Measurements from ENCODE around the gene HMCN2. TPM values are rescaled to one million over a fixed set of nuclear protein-coding genes. Genes with fewer than 3 reads are reported as not detected.

The HMCN2 gene
- polyA plus RNA-seq, 2 of the 4 experiments (the other 2 are of a cell fraction), result 0.01 TPM; not detected in 1

DNA sequence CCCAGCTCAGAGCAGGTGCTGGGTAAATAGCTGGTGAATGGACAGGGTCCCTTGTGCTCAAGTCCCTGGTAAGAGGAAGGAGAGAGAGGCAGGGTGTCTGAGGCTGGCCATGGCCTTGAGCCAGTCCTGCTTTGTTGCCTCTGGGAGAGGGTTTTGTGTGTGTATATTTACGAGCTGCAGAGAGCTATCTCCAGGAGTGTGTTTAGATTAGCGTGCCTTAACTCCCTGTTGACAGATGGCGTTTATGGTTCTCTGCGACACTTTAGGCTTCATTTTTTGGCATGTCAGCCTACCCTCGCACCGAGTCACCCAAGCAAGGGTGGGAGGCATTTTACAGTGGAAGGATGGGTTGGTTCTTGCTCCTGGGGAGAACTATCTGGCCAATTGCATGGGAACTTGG lies 22.2 kb downstream of the HMCN2 start:
- ChIA-PET POLR2A (no interaction called here), CTCF (interaction anchor here (0.6 to 2.3 kb wide), 7 partner anchors 11 to 961 kb away, joined by 3 to 15 read pairs (median 5); no protein-coding TSS in a partner anchor)
- no peak; a peak in 1 of 6 replicates for ATAC-seq
- FAIRE-seq, result no peak
- no peak overlapping the region for H3K27ac ChIP-seq
- no peak overlapping the region for H3K4me2 ChIP-seq
- no peaks in the 10 kb centered on the region for H3K4me1 ChIP-seq
- WGBS (ENCODE audit: missing lambda C conversion rate), result 13% methylated on average over 6 of the region's 6 CpGs
- TF ChIP-seq, protein P1, sequence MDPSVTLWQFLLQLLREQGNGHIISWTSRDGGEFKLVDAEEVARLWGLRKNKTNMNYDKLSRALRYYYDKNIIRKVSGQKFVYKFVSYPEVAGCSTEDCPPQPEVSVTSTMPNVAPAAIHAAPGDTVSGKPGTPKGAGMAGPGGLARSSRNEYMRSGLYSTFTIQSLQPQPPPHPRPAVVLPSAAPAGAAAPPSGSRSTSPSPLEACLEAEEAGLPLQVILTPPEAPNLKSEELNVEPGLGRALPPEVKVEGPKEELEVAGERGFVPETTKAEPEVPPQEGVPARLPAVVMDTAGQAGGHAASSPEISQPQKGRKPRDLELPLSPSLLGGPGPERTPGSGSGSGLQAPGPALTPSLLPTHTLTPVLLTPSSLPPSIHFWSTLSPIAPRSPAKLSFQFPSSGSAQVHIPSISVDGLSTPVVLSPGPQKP (IDR thresholded peaks at IDR 0.05; ENCODE audit: low read depth, low read length), result no peak
- no peak for TF ChIP-seq RAD21 (conservative IDR thresholded peaks at IDR 0.05 in 1 of 2, IDR thresholded peaks at IDR 0.05 in 1 of 2)
- TF ChIP-seq JUN (IDR thresholded peaks at IDR 0.05), result no peak
- no peak for TF ChIP-seq HEYL (CRISPR knock-in tag; IDR thresholded peaks at IDR 0.05)
- no peak for TF ChIP-seq NR3C1 (IDR thresholded peaks at IDR 0.05)
- TF ChIP-seq HES2 (IDR thresholded peaks at IDR 0.05), result no peak
- TF ChIP-seq MAZ (IDR thresholded peaks at IDR 0.05; ENCODE audit: borderline replicate concordance, low read depth, low read length), result no peak
- no peak for TF ChIP-seq HDAC2 (IDR thresholded peaks at IDR 0.05)
- no peak for TF ChIP-seq ZNF302 (CRISPR knock-in tag; IDR thresholded peaks at IDR 0.05)
- TF ChIP-seq ZSCAN20 (CRISPR knock-in tag; IDR thresholded peaks at IDR 0.05), result no peak
- TF ChIP-seq KDM1A (IDR thresholded peaks at IDR 0.05; ENCODE audit: low read depth), result no peak
- no peak for TF ChIP-seq FOSL2 (IDR thresholded peaks at IDR 0.05)
- no peak for TF ChIP-seq FOSL2 (CRISPR knock-in tag; IDR thresholded peaks at IDR 0.05)
- no peak for TF ChIP-seq USF2 (IDR thresholded peaks at IDR 0.05)
- TF ChIP-seq, protein P2, sequence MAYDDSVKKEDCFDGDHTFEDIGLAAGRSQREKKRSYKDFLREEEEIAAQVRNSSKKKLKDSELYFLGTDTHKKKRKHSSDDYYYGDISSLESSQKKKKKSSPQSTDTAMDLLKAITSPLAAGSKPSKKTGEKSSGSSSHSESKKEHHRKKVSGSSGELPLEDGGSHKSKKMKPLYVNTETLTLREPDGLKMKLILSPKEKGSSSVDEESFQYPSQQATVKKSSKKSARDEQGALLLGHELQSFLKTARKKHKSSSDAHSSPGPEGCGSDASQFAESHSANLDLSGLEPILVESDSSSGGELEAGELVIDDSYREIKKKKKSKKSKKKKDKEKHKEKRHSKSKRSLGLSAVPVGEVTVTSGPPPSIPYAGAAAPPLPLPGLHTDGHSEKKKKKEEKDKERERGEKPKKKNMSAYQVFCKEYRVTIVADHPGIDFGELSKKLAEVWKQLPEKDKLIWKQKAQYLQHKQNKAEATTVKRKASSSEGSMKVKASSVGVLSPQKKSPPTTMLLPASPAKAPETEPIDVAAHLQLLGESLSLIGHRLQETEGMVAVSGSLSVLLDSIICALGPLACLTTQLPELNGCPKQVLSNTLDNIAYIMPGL (CRISPR knock-in tag; IDR thresholded peaks at IDR 0.05; ENCODE audit: borderline replicate concordance), result no peak
- TF ChIP-seq SREBF2 (IDR thresholded peaks at IDR 0.05), result no peak
- no peak for TF ChIP-seq CHD4 (IDR thresholded peaks at IDR 0.05; ENCODE audit: borderline replicate concordance)
- no peak for TF ChIP-seq ESRRA (IDR thresholded peaks at IDR 0.05; ENCODE audit: borderline replicate concordance, low read length)
- no peak for TF ChIP-seq BHLHE40 (IDR thresholded peaks at IDR 0.05; ENCODE audit: low read depth, low read length)
- TF ChIP-seq RCOR1 (IDR thresholded peaks at IDR 0.05; ENCODE audit: low read depth, low read length), result no peak
- no peak for TF ChIP-seq CBX8 (IDR thresholded peaks at IDR 0.05)
- H3K9me3 ChIP-seq, result no peaks in the 10 kb centered on the region
- H3K4me3 ChIP-seq, result no peak overlapping the region
- no peak for DNase-seq (ENCODE audit: low read depth in 1 of 2, low spot score in 1 of 2)

DNA sequence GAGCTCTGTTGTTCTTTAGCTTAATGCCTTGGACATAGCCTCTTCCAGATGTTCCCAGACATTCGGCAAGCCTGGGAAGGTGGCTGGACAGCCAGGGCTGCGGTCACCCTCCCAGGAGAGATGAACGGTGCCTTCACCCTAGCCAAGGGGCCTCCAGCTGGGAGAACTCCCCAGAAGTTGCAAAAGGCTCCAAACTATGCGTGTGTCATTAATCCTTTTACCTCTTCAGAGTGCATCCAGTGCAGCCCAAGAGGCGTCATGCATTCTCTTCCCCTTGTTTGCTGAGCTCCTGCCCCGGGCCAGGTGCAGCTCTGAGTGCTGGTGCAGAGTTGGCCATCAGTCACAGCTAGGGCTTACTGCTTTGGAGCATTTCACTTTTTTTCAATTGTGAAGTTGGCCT lies 22.8 kb downstream of the HMCN2 start:
- no peak for DNase-seq (ENCODE audit: low read depth in 1 of 2, low spot score in 1 of 2)
- FAIRE-seq, result no peak
- CTCF ChIA-PET, result interaction anchor here (0.6 to 2.3 kb wide), 6 partner anchors 11 to 52 kb away, joined by 3 to 15 read pairs (median 4); no protein-coding TSS in a partner anchor
- Histone ChIP-seq H3K27ac (no peak overlapping the region), H3K4me3 (no peak overlapping the region), H3K9me3 (no peaks in the 10 kb centered on the region), H3K4me1 (no peaks in the 10 kb centered on the region), H3K4me2 (no peak overlapping the region)
- 37% methylated on average over 6 of the region's 6 CpGs for WGBS (ENCODE audit: missing lambda C conversion rate)
- POLR2A ChIA-PET, result no interaction called here
- TF ChIP-seq HDAC2 (IDR thresholded peaks at IDR 0.05), result no peak
- no peak for TF ChIP-seq NFE2L2 (conservative IDR thresholded peaks at IDR 0.05; ENCODE audit: low read length)
- TF ChIP-seq JUNB (IDR thresholded peaks at IDR 0.05), result no peak
- no peak for TF ChIP-seq BHLHE40 (IDR thresholded peaks at IDR 0.05; ENCODE audit: low read depth, low read length)
- TF ChIP-seq ZFP36 (IDR thresholded peaks at IDR 0.05; ENCODE audit: borderline replicate concordance, partially characterized antibody), result no peak
- TF ChIP-seq BCL3 (IDR thresholded peaks at IDR 0.05), result no peak
- TF ChIP-seq HOXB13 (CRISPR knock-in tag; IDR thresholded peaks at IDR 0.05; ENCODE audit: low read depth), result no peak
- TF ChIP-seq KDM5A (IDR thresholded peaks at IDR 0.05), result no peak
- TF ChIP-seq USF2 (IDR thresholded peaks at IDR 0.05), result no peak
- no peak for TF ChIP-seq ATOH8 (CRISPR knock-in tag; IDR thresholded peaks at IDR 0.05; ENCODE audit: low read depth)
- no peak for TF ChIP-seq EHMT2 (IDR thresholded peaks at IDR 0.05; ENCODE audit: low read depth)
- no peak for TF ChIP-seq HOXB5 (CRISPR knock-in tag; IDR thresholded peaks at IDR 0.05)
- no peak for TF ChIP-seq POLR2A (IDR thresholded peaks at IDR 0.05; ENCODE audit: low read length)
- no peak for TF ChIP-seq CBX8 (IDR thresholded peaks at IDR 0.05)
- no peak for TF ChIP-seq FOSL2 (IDR thresholded peaks at IDR 0.05)
- no peak for TF ChIP-seq FOSL2 (CRISPR knock-in tag; IDR thresholded peaks at IDR 0.05)
- no peak for TF ChIP-seq ZC3H11A (IDR thresholded peaks at IDR 0.05)
- TF ChIP-seq HOXA7 (CRISPR knock-in tag; IDR thresholded peaks at IDR 0.05), result no peak
- TF ChIP-seq POLR2AphosphoS2 (conservative IDR thresholded peaks at IDR 0.05; ENCODE audit: low read length), result no peak
- no peak; a peak in 1 of 6 replicates for ATAC-seq
